ENCODE results near the gene TBC1D2.
"Not testable (repeated sequence)": the region's sequence is repeated elsewhere in the genome, so short reads cannot be mapped to it uniquely, and the experiment has no call there.

The TBC1D2 gene

DNA sequence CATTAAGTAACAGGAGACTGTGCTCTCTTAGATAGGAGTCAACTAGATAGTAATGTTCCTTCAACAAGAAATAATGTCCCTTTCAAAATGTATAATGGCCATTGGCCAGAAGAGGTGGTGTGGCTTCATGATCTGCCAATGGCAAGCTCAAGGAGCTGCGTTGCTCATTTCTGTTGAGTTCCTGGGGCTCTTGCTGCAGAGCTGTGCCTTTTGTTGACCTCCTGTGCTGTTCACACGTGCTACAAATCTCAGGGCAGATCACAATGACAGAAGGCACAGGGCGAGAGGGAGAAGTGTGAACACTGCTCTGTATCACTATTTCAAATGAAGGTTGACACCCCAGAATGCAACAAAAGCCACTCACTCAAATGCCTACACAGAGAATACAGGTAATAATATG, 16.0 kb upstream of the TBC1D2 start:
- DNase-seq (ENCODE audit: low read depth in 2 of 3, low spot score in 1 of 3), result no peak

- not testable (repeated sequence) for DNase-seq (ENCODE audit: low read depth in 2 of 3, low spot score in 1 of 3)
These were observed 14.8 kb upstream of the TBC1D2 start for GRCh38 chr9:98270284-98270683.

GRCh38 chr9:98269652-98270051, 14.2 kb upstream of the TBC1D2 start:
- not testable (repeated sequence) for DNase-seq (ENCODE audit: low read depth in 2 of 3, low spot score in 1 of 3)

DNA sequence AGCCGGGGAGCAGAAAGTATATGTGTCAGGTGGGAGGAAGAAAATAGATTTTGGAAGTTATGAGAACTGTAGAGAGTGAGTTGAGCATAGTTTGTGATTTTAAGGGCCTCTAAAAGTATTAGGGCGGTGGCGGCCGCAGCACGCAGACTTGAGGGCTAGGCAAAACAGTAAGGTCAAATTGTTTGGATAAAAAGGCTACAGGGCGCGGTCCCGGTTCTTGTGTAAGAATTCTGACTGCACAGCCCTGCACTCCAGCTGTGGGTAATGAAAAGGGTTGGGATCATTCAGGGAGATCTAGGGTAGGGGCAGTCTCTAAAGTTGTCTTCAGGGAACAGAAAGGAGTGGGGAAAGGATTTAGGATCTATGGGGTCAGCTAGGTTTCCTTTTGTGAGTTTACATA, 12.1 kb upstream of the TBC1D2 start:
- not testable (repeated sequence) for DNase-seq (ENCODE audit: low read depth in 2 of 3, low spot score in 1 of 3)

DNA sequence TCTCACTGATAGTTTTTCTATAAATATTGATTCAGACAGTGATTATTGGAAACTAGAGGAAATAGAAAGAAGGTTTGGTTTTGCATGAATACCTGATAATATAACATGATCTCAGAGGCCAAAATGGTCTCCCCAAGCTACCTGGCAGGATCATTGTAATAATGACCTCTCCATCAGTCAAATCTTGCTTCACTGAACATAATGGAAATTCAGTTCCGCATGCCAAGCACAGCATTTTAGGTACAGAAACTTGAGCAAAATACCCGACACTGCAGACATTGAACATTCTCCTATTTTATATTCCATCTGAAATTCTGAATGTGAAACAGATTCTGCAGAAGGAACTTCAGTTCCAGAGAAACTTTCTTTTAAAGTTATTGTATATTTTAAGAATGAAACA, 9.1 kb upstream of the TBC1D2 start:
- no peak for DNase-seq (ENCODE audit: low read depth in 2 of 3, low spot score in 1 of 3)

GRCh38 chr9:98263482-98264357, 8.3 kb upstream of the TBC1D2 start:
- peak; percentile 64 to 76 (median 65) for DNase-seq (ENCODE audit: low read depth in 2 of 3, low spot score in 1 of 3)

- DNase-seq (ENCODE audit: low read depth in 2 of 3, low spot score in 1 of 3), result no peak
These were observed 7.6 kb upstream of the TBC1D2 start for GRCh38 chr9:98263080-98263479.

- DNase-seq (ENCODE audit: low read depth in 2 of 3, low spot score in 1 of 3), result no peak
These were observed 6.6 kb upstream of the TBC1D2 start for GRCh38 chr9:98262056-98262455.

- no peak for DNase-seq (ENCODE audit: low read depth in 2 of 3, low spot score in 1 of 3)
These were observed 5.2 kb upstream of the TBC1D2 start for GRCh38 chr9:98260635-98261034.

- no peak for DNase-seq (ENCODE audit: low read depth in 2 of 3, low spot score in 1 of 3)
These were observed 4.3 kb upstream of the TBC1D2 start for GRCh38 chr9:98259791-98260190.

GRCh38 chr9:98256756-98257155, 1.3 kb upstream of the TBC1D2 start:
- peak in 2 of 3 donors; percentile 18 to 23 for DNase-seq (ENCODE audit: low read depth in 2 of 3, low spot score in 1 of 3)

DNA sequence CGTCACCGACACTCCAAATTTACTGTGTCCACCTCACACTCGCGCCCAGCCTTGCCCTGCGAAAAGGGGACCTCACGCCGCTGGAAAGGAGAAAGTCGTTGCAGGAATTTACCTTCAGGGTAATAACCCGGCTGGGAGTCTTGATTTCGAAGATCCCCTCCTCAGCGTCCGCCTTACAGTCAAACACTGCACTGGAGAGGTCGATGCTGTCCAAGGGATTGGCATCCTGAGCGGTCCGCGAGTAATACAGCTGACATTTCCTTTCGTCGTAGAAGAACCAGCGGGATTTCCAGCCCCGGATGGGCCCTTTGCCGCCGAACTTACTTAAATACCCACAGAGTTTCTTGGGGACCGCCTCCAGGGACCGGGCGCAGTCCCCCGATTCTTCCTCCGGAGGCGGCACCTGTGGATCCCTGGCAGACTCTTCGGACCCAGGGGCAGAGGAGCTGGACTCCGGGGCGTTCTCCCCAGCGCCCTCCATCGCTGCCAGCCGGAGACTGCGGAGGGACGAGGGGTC, 330 bp downstream of the TBC1D2 start:
- peak; percentile 3 to 32 (median 16) for DNase-seq (ENCODE audit: low read depth in 2 of 3, low spot score in 1 of 3)

DNA sequence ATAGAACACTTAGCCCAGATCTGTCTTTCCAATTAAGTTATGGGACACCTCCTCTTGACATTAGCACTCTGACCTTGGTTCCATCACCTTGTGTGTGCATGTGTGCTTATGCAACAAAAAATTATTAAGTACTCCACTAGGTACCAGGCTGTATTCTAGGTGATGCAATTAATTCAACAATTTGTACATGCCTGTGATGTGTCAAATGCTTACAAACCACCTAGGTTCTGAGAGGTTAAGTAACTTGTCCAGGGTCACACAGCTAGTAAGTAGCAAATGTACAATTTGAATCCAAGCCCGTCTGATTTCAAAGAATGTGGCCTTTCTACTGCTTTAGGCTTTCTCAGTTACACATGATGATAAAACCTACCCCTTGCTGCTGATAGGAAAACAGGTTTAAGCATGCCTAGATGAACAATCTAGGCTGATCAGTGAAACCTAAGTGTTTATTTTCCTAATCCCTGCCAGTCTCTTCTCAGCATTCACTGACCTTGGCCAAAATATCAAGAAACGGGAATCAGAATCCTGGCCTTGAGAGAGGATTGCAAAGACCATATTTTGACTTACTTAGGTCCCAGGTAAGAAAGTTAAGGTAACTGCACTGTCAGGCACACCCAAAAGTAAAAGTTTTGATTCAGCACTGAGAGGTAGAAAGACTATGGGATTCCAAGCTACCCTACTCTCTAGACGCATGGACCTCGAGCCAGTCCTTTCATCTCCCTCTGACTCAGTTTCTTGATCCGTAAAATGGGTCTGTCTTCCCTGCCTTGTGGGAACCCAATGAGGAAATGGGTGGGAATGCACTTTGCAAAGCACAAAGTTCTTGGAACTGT, 1.0 kb downstream of the TBC1D2 start:
- no peak for DNase-seq (ENCODE audit: low read depth in 2 of 3, low spot score in 1 of 3)

GRCh38 chr9:98253565-98253964, 1.9 kb downstream of the TBC1D2 start:
- no peak for DNase-seq (ENCODE audit: low read depth in 2 of 3, low spot score in 1 of 3)

DNA sequence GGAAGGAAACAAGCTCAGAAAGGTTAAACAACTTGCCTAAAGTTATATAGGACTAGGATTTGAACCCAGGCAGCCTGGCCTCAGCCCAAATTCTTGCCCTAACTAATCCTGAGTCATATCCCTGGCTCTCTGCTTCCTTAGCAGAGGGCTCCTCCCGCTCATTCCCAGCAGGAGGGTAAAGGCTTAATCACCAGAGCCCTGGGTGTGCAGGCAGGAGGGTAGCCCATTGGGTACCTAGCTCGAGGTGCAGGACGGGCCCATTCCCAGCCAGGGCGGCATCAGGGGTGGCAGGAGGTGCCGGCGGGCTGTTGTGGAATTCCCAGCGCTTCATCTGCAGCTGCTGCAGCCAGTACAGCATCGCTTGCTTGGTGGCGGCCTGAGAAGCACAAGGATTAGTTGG, 3.9 kb downstream of the TBC1D2 start:
- DNase-seq (ENCODE audit: low read depth in 2 of 3, low spot score in 1 of 3), result no peak

GRCh38 chr9:98249771-98250170, 5.7 kb downstream of the TBC1D2 start:
- no peak for DNase-seq (ENCODE audit: low read depth in 2 of 3, low spot score in 1 of 3)

DNA sequence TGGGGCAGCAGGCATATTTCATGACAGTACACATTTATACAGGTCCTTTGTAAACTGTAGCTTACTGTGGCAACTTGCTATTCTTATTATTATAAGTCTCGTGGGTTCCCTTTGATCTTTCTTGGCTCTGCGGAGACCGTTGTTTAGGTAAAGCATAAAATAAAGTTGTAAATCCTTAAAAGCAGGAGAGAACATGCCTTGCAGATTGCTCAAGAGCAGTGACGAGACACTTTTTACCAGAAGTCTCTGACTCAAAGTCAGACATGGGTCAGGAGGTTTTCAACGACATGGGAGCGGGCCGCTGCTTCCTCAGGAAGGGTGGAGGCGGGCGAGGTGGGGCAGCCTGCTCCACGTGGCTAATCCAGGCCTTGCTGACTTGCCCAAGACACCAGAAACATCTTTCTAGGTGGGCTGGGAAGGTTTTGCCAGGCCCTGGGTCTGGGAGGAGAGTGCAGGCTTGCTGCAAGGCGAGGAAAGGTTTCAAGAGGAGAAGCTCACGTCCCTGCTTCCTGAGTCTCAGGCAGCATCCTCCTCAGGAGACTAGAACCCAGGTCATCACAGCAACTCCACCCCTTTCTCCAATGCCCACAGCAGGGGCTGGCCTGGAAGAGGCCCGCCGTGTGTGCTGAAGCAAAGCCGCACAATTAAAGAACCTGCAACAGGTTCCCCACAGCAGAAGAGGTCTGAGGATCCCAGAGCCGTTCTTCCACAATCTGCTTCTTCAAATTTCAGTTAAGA, 6.5 kb downstream of the TBC1D2 start:
- peak in 2 of 3 donors; percentile 7 to 23 for DNase-seq (ENCODE audit: low read depth in 2 of 3, low spot score in 1 of 3)

GRCh38 chr9:98247831-98248657, 7.4 kb downstream of the TBC1D2 start:
- DNase-seq (ENCODE audit: low read depth in 2 of 3, low spot score in 1 of 3), result no peak

DNA sequence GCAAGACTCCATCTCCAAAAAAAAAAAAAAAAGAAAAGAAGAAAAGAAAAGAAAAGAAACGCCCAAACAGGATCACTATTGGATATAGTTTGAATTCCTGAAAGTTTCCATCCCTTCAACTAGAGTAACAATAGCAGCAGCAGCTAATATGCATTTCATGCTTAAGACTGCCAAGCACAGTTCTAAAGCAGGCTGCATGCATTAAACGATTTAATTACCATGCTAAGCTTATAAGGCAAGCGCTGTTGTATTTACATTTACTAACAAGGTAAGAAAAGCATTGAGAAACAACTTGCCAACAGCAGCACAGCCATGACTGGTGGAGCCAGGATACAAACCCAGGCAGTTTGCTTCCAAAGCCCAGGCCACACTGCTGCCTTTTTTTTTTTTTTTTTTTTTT, 13.0 kb downstream of the TBC1D2 start:
- no peak for DNase-seq (ENCODE audit: low read depth in 2 of 3, low spot score in 1 of 3)
